HAP-1 (cell line): ENCODE results near the gene SAFB.

ENCODE experiments used
- DNase-seq, 2 experiments: peaks; one replicate each; pipeline ENCODE4 v3.0.0-alpha.2; 2016 to 2020; ENCODE audit warnings: low spot score in 2 of 2
- H3K27me3 ChIP-seq: fragments of 250-450 bp; sonication (Bioruptor Pico); 2 replicates; pipeline ENCODE4 v1.5.1; 2020; ENCODE audit warnings: low read depth, mild to moderate bottlenecking, moderate library complexity
- H3K36me3 ChIP-seq: fragments of 250-450 bp; sonication (Bioruptor Pico); replicated peaks from 2 replicates; pipeline ENCODE4 v1.5.1; 2020; ENCODE audit warnings: mild to moderate bottlenecking
- H3K4me1 ChIP-seq: fragments of 250-450 bp; sonication (Bioruptor Pico); 2 replicates; pipeline ENCODE4 v1.5.1; 2020; ENCODE audit warnings: mild to moderate bottlenecking
- H3K4me3 ChIP-seq: fragments of 250-450 bp; sonication (Bioruptor Pico); 2 replicates; pipeline ENCODE4 v1.5.1; 2020; ENCODE audit warnings: mild to moderate bottlenecking, moderate library complexity
- H3K9me3 ChIP-seq: fragments of 250-450 bp; sonication (Bioruptor Pico); 2 replicates; pipeline ENCODE4 v1.5.1; 2020; ENCODE audit warnings: mild to moderate bottlenecking, moderate library complexity
- in situ Hi-C: fragments of 300-500 bp; cut with MboI; formaldehyde crosslinking; loops from 3 replicates; pipeline ENCODE4 v1.14.3; 2020; ENCODE audit warnings: low sequenced_read_pairs, inconsistent platforms, mixed read lengths

The SAFB gene

DNA sequence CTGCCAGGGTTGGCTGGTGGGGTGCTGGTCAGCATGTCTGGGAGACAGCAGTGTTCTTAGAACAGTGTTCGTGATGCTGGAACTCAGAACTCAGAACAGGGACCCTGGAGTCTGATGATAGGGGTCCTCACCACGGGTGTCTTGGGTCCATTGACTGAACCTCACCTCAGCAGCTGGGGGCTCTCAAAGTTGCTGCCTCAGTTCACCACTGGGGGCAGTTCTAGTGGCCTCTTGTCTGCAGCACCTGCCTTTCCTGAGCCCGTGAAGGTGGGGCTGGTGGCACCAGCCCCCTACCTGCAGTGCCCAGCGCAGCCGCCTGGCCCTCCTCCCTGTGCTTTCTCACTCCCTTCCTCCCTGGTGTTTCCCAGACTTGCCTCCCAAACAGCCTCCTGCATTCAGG, 28.5 kb downstream of the SAFB start:
- Histone ChIP-seq H3K36me3 (peaks cover 91% of the 10 kb centered on the region), H3K4me1 (no peaks in the 10 kb centered on the region), H3K4me3 (no peak overlapping the region), H3K9me3 (no peaks in the 10 kb centered on the region), H3K27me3 (no peaks in the 10 kb centered on the region)
- in situ Hi-C loops, result no loop called here
- DNase-seq, result no peak

DNA sequence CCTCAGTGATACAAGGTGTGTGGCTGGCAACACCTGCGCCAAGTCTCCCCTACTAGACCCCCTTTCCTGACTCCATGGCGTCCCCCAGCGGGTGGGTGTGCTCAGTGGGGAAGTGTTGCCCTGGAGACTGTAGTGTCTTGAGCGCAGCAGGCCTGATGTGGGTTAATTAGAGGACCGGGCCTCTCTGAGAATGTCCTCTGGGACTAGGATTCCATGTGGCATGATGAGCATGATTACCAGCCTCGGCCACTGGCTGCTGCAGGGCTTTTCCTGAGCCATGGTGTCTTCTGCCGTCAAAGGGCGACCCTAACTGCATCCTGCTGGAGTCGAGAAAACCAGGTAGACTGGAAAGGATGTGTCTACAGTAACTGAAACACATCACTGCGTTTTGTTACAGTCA, 29.4 kb downstream of the SAFB start:
- Histone ChIP-seq H3K4me3 (no peak overlapping the region), H3K9me3 (no peaks in the 10 kb centered on the region), H3K36me3 (peaks cover 91% of the 10 kb centered on the region), H3K4me1 (no peaks in the 10 kb centered on the region), H3K27me3 (no peaks in the 10 kb centered on the region)
- in situ Hi-C loops, result no loop called here
- no peak for DNase-seq

DNA sequence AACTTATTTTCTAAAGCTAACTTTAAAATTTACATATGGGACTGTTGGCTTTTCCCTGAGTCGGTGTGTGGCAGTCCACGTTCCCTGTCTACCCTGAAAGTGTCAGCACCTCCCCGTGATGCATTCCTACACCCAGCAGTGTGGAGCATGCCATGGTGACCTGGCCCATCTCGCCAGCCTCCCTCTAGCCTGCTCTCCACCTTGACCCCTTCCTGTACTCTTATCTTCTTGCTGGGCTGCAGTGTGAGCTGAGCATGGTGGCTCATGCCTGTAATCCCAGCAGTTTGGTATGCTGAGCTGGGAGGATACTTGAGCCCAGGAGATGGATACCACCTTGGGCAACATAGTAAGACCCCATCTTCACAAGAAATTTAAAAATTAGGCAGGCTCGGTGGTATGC, 32.0 kb downstream of the SAFB start:
- H3K36me3 ChIP-seq, result peaks cover 96% of the 10 kb centered on the region
- no peak for DNase-seq
- in situ Hi-C loops, result no loop called here
- no peaks in the 10 kb centered on the region for H3K9me3 ChIP-seq
- no peaks in the 10 kb centered on the region for H3K27me3 ChIP-seq
- H3K4me1 ChIP-seq, result no peaks in the 10 kb centered on the region
- no peak overlapping the region for H3K4me3 ChIP-seq

DNA sequence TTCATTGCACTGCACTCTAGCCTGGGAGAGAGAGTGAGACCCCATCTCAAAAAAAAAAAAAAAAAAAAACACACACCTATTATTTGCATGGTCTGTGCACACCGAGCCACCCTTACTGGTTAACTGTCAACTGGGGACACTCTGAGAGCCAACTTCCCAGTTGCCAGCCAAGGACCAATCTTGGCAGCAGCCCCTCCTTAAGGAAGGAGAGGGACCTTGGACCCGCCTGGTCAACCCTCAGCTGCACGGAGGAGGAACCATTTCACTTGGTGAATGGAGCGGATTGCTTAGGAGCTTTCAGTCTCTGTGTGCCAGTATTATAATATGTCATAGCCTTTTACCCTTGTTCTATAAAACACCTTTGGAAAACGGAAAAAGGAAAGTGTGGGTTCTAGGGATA, 32.5 kb downstream of the SAFB start:
- Histone ChIP-seq H3K27me3 (no peaks in the 10 kb centered on the region), H3K4me1 (no peaks in the 10 kb centered on the region), H3K9me3 (no peaks in the 10 kb centered on the region), H3K36me3 (peaks cover 93% of the 10 kb centered on the region), H3K4me3 (no peak overlapping the region)
- in situ Hi-C loops, result no loop called here
- DNase-seq, result no peak

DNA sequence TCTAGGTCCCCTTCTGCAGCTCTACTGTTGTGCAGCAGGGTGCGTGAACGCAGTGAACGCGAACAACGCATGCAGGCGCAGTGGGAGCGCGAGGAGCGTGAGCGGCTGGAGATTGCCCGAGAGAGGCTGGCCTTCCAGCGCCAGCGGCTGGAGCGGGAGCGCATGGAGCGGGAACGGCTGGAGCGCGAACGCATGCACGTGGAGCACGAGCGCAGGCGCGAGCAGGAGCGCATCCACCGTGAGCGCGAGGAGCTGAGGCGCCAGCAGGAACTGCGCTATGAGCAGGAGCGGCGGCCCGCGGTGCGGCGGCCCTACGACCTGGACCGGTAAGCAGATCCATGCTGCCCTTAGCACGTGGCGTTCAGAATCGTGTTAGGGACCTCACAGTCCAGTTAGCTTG, 38.6 kb downstream of the SAFB start:
- Histone ChIP-seq H3K9me3 (no peaks in the 10 kb centered on the region), H3K27me3 (no peaks in the 10 kb centered on the region), H3K36me3 (peaks cover 89% of the 10 kb centered on the region), H3K4me1 (no peaks in the 10 kb centered on the region), H3K4me3 (no peak overlapping the region)
- in situ Hi-C loops, result no loop called here
- no peak for DNase-seq

DNA sequence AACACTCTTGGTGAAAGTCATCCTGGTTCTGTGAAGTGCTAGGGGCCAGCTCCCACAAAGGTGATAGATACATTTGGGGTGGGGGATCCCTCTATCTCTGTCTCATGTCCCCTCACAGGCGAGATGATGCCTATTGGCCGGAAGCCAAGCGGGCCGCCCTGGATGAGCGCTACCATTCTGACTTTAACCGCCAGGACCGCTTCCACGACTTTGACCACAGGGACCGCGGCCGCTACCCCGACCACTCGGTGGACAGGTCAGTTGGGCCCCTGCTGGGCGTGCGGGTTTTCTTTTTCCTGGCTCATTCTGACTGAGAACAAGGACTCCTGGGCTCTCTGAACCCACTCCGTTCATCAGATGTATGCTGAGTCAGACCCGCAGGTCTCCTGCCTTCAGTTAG, 41.0 kb downstream of the SAFB start:
- in situ Hi-C loops, result no loop called here
- H3K27me3 ChIP-seq, result no peaks in the 10 kb centered on the region
- peaks cover 88% of the 10 kb centered on the region for H3K36me3 ChIP-seq
- no peak overlapping the region for H3K4me3 ChIP-seq
- DNase-seq, result no peak
- no peaks in the 10 kb centered on the region for H3K9me3 ChIP-seq
- no peaks in the 10 kb centered on the region for H3K4me1 ChIP-seq

DNA sequence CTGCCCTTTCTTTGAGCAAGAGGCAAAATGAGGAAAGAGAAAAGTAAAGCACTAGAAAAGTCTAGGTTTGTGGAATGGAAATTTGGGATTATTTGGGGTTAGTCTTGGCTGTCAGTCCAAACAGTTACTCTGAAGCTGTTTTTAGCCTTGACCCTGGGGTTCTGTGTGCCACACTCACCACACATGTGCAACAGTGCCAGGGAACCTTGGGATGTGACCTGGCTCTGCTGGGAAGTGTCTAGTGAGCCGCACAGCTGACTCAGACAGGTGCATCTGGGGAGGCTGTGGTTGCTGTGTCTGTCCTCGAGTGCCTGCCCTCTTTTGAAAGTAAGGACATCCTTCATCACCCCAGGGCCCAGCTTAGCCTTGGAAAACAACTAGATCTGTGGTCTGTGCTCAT, 41.6 kb downstream of the SAFB start:
- no peaks in the 10 kb centered on the region for H3K4me1 ChIP-seq
- in situ Hi-C loops, result no loop called here
- H3K27me3 ChIP-seq, result no peaks in the 10 kb centered on the region
- no peak for DNase-seq
- H3K4me3 ChIP-seq, result no peak overlapping the region
- H3K9me3 ChIP-seq, result no peaks in the 10 kb centered on the region
- H3K36me3 ChIP-seq, result peaks cover 88% of the 10 kb centered on the region

DNA sequence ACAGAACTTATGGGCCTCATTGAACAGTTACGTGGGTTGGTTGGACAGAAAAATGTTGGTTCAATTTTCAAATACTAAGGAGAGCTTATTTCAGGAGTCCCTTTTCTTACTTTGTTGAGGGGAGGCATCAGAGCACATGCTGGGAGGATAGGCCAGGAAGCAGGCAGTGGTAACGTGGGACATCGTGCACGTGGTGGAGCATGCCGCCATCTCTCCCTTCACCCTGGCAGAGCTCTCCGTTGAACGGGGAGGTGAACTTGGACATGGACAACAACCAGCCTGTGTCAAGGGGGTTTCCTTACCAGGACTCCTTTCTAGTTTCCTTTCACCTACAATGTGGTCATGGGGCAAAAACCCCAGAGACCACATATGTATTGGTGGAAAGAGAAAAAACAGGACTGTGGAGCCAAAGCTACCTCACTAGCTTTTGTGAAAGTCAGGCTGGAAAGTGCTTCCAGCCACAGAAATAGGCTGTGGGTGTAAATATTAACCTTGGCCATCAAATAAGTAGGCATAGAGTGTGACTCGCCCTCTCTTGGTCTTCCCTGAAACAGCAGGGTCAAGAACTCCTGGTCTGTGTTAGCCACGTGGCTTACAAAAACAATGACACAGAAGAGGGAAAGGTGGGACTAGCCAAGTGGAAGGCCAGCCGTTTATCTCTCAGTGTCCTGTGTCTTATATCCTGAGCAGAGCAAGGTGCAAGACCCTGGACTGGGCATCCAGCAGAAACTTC, 43.1 kb downstream of the SAFB start:
- no peak for DNase-seq
- Histone ChIP-seq H3K27me3 (no peaks in the 10 kb centered on the region), H3K4me1 (no peaks in the 10 kb centered on the region), H3K36me3 (peaks cover 84% of the 10 kb centered on the region), H3K9me3 (no peaks in the 10 kb centered on the region), H3K4me3 (no peak overlapping the region)
- in situ Hi-C loops, result no loop called here

DNA sequence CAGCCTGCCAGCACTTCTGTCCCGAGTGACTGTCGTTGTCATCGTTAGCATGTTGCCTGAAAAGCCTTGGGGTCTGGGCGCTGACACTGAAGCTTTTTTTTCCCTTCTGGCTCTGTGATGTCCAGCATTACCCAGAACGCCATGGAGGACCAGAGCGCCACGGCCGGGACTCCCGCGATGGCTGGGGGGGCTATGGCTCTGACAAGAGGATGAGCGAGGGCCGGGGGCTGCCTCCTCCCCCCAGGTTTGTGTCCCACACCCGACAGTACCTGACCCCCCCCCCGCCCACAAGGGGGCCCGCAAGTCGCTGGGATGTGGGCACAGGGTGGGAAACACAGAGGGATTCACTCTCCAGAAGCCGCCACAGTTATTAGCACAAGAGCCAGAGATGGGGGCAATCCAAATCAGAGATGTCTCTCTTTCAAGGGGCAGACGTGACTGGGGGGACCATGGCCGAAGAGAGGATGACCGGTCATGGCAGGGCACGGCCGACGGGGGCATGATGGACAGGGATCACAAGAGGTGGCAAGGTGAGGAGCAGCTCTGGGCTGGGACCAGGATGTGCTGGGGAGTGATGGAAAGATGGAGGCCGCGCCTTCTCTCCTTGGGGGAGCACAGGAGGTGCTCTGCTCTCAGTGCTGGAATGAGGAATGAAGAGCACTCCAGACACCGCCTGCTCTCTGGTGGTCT, 44.2 kb downstream of the SAFB start:
- Histone ChIP-seq H3K4me3 (no peak overlapping the region), H3K4me1 (no peaks in the 10 kb centered on the region), H3K9me3 (no peaks in the 10 kb centered on the region), H3K27me3 (no peaks in the 10 kb centered on the region), H3K36me3 (peaks cover 81% of the 10 kb centered on the region)
- DNase-seq, result no peak
- in situ Hi-C loops, result no loop called here

DNA sequence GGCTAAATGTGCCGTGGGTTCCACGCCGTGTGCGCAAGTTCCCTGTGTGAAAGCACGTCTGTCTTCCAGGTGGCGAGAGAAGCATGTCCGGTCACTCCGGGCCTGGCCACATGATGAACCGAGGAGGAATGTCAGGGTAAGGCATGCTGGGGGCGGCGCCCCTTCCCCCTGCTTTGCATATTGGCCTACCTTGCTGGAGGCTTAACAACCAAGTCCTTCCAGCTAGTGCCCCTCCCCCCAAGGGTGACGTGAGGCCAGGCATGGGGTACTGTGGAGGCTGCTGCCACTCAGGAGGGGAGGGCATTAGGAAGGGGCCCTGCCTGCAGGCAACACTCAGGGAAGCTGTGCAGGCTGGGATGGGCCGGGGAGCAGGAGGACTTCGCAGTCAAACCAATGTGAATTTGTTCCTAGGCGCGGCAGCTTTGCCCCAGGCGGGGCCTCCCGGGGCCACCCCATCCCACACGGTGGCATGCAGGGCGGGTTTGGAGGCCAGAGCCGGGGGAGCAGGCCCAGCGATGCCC, 44.9 kb downstream of the SAFB start:
- no peaks in the 10 kb centered on the region for H3K4me1 ChIP-seq
- in situ Hi-C loops, result no loop called here
- DNase-seq, result no peak
- H3K27me3 ChIP-seq, result no peaks in the 10 kb centered on the region
- H3K9me3 ChIP-seq, result no peaks in the 10 kb centered on the region
- no peak overlapping the region for H3K4me3 ChIP-seq
- peaks cover 76% of the 10 kb centered on the region for H3K36me3 ChIP-seq

DNA sequence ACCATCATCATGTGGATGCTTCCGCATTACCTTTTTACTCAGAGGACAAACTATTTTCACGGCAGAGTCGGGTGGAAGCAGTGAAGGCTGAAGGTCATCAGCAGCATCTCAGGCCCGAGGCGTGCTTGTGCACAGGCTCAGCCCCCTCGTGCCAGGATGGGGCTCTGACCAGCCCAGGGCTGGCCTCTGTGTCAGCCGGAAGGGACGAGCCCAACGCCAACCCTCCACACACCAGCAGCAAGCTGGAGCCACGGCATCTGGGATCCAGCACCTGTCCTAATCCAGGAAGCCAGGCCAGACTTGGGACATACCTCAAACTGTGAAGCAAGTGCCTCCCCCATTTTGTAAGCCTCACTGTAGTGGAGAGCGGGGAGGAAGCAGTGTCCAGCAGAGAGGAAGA, 46.3 kb downstream of the SAFB start:
- DNase-seq, result no peak
- Histone ChIP-seq H3K36me3 (peaks cover 62% of the 10 kb centered on the region), H3K4me1 (no peaks in the 10 kb centered on the region), H3K9me3 (no peaks in the 10 kb centered on the region), H3K27me3 (no peaks in the 10 kb centered on the region), H3K4me3 (no peak overlapping the region)
- in situ Hi-C loops, result no loop called here

DNA sequence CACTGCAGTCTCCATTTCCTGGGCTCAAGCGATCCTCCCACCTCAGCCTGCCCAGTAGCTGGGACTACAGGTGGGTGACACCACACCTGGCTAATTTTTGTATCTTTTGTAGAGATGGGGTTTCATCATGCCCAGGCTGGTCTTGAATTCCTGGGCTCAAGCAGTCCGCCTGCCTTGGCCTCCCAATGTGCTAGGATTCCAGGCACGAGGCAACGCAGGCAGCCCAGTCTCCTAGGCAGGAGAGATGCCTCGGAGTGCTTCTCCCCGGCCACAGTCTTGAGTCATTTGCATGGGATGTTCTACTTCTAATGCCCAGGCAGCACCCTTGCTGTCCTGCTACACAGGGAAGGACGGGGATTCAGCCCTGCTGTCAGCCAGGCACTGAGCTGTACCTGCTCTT, 48.7 kb downstream of the SAFB start:
- Histone ChIP-seq H3K4me1 (no peaks in the 10 kb centered on the region), H3K27me3 (no peaks in the 10 kb centered on the region), H3K4me3 (no peak overlapping the region), H3K36me3 (peaks cover 39% of the 10 kb centered on the region), H3K9me3 (no peaks in the 10 kb centered on the region)
- no peak for DNase-seq
- in situ Hi-C loops, result no loop called here

DNA sequence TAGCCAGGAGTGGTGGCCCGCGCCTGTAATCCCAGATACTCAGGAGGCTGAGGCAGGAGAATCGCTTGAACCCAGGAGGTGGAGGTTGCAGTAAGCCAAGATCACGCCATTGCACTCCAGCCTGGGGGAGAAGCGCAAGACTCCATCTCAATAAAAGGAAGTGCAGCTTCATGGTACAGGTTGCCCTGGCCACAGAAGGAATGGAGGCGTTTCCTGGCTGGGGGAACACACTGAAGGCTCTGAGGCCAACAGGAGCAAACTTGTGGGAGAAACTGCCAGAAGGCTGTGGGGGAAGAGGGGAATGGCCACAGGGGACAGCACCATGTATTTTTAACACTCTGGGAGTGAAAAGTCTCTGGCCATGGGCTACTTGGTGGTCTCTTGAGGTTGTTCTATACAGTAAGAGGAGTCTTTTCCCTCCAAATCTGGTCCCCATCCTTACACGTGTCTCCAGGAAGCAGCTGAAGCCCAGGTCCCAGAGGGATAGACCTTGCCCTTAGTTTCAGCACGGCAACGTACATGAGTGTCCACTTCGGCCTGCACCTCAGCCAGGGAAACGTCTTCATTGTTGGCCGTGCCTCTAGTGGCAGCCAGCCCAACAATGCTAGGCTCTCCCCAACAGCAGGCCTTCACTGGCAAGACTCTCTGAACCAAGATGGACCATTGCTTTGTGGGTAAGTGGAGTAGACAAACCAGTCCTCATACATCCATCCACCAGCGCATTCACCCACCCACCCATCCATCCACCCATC, 50.0 kb downstream of the SAFB start:
- no peak for DNase-seq
- Histone ChIP-seq H3K4me1 (no peaks in the 10 kb centered on the region), H3K4me3 (no peak overlapping the region), H3K36me3 (peaks cover 26% of the 10 kb centered on the region), H3K27me3 (no peaks in the 10 kb centered on the region), H3K9me3 (no peaks in the 10 kb centered on the region)
- in situ Hi-C loops, result no loop called here

DNA sequence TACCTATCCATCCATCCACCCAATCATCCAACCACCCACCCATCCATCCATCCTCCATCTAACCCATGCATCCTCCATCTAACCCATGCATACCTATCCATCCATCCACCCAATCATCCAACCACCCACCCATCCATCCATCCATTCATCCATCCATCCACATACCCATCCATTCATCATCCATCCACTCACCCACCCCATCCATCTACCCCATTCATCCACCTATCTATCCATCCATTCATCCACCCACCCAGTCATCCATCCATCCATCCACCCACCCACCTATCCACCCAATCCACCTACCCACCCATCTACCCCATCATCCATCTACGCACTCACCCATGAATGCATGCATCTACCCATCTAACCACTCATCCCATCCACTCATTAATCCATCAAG, 50.9 kb downstream of the SAFB start:
- H3K27me3 ChIP-seq, result no peaks in the 10 kb centered on the region
- H3K9me3 ChIP-seq, result no peaks in the 10 kb centered on the region
- H3K4me1 ChIP-seq, result no peaks in the 10 kb centered on the region
- DNase-seq, result no peak
- H3K36me3 ChIP-seq, result peaks cover 24% of the 10 kb centered on the region
- in situ Hi-C loops, result no loop called here
- no peak overlapping the region for H3K4me3 ChIP-seq
